Suppressor macrophage treated with lipopolysaccharide for 4 hours (primary cell): ENCODE measurements around the gene ZBTB24.

Experiments used
- DNase-seq: peaks from one replicate; pipeline ENCODE4 v3.0.0-alpha.2; 2020

The ZBTB24 gene

DNA sequence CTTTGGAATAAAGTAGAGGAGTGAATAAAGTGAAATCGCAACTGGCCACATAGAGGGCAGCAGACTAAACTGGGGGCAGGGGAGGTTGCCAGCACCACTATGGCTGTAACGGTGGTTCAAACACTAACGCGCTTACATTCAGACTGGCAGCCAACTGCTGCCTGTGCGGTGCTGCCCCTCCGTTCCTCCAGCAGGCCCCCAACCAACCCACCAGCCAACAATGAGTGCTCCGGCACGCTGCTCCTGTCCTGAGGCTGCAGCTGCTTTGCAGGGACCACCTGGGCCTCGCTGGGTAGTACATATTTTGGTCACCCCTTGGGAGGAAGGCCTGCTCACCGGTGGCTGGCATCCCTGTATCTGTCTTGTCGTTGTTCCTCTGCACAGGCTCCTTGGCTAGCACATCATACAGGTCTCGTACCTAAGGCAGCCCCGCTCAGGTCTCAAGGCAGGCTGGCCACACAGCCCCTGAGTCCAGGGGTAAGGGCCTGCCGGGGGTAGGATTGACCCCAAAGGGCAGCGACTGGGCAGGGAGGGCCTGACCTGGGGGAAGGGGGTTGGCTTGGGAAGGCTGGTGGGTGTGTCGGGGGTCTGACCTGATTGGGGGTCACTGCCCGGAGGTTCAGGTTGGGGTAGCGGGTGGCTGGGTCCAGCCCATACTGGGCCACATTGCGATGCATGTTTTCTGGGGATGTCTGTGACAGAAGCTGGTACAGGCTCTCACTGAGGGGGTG, 33.8 kb downstream of the ZBTB24 start:
- DNase-seq, result no peak

DNA sequence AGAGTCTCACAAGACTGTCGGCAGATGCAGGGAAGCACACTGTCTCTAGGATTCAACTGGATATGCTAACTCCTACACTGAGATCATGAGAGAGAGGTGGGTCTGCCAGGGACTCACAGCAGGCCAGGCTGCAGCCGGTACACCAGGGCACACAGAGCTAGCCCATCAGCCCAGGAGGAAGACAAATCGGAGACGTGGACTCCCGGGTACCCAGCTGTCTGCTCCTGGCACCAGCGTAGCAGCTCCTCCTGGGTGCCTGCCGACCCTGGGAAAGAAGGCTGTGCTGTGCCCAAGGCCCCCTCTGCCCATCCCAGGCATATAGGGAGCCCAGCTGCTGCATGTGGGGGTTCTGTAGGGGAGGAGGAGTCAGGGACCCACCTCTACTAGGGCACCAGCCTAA, 34.4 kb downstream of the ZBTB24 start:
- DNase-seq, result no peak

DNA sequence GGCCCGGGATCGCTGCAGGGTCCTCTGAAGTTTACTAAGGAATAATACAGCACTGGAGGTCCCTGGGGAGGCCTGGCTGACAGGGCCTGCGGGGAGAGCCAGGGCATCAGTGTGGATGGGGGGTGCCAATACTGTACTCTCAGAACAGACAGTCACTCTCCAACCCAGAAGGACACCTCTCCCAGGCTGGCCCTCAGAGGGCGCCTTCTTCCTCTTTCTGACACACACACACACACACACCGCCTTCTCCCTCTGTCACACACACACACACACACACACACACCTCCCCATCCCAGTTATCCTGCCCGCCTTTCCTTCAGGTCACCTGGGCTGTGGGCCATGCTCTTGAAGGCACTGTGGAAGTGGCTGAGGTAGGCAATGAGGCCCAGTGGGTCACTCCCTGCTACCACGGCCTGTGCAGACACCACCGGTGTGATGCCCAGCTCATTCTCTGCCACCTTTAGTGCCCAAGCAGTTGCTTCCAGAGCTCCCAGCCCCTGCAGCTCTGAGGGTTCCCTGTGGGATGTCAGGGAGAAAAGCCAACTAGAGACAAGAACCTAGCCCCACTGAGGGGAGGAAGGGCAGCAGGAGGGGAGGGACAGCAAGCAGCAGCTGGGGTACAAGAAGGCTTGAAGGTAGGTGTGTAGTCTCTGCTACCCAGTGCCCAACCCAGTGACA, 35.0 kb downstream of the ZBTB24 start:
- DNase-seq, result no peak

DNA sequence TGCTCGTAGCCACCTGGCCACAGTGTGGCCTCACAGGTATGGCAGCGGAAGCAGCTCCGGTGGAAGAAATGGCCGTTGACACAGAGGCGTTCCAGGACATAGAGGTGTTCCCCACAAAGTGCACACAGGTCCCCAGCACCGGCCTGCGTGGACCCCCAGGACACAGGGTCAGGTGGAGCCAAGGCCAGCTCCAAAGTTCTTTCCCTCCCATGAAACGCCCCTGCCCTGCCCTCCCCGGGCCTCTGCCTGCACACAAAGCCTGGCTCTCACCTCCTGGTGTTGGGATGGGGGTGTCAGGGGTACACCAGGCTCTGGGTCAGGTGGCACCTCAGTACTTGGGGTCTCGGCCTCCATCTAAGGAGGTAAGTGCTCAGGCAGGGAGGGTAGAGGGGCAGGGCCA, 35.9 kb downstream of the ZBTB24 start:
- DNase-seq, result no peak

DNA sequence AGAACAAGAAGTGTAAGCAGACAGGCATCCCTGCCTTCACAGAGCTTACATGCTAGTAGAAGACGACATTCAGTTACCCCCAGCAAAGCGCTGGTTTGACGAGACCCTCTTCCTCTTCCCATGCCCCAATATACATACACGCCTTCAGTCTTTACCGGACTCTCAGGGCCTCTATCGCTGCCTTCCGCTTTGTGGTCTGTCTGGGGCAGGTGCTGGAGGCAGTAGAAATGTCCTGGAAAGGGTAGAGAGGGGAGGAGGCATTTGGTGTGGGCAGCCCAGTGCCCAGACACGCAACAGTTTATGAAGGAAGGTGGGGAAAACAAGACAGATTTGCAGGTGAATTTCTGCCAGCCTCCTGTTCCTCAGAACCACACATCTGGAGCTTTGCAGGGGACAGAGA, 36.5 kb downstream of the ZBTB24 start:
- no peak for DNase-seq

DNA sequence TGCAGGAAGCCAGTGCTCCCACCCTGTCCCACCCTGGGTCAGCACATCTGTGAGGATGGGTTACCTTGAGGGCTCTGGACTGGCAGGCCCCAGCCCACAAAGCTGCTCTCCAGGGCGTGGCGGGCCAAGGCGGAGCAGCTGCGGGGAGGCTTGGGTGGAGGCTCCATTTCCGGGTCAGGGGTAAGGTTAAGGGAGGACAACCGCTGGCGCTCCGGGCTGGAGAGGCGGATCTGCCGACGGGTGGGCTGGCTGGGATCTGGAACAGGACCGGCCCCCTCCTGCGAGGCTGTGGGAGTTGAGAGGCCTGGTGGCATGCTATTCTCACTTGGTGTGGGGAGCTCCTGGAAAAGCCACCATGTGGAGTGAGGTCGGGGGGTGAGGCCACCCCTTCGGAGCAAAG, 36.9 kb downstream of the ZBTB24 start:
- DNase-seq, result no peak

DNA sequence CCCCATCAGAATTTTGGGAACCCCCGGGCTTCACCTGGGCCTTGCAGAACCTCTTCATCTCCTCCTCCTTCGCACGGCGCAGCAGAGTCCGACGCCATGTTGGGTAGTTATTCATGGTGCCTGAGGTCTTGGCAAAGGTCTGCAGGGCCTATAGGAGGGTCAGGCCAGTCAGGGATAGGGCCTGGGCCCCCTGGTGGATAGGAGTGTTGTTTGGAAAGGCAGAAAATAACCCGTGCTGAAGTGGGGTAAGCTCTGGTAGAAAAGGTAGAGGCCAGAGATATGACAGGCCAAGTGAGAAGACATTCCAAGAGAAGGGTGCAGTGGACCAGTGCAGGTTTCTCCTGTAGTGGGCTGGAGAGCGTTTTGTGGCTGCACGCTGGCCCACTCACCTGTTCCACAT, 37.6 kb downstream of the ZBTB24 start:
- no peak for DNase-seq

DNA sequence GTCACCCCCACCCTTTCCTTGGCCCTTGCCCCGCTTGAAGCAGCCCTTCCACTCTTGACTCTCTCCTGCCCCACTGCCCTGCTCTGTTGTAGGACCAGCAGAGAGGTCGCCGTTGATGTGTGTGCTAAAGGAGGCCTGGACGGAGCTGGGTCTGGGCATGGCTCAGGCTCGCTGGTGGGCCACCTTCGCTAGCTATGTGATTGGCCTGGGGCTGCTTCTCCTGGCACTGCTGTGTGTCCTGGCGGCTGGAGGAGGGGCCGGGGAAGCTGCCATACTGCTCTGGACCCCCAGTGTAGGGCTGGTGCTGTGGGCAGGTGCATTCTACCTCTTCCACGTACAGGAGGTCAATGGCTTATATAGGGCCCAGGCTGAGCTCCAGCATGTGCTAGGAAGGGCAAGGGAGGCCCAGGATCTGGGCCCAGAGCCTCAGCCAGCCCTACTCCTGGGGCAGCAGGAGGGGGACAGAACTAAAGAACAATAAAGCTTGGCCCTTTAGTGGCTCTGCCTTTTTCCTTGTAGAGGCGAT, 39.5 kb downstream of the ZBTB24 start:
- no peak for DNase-seq

DNA sequence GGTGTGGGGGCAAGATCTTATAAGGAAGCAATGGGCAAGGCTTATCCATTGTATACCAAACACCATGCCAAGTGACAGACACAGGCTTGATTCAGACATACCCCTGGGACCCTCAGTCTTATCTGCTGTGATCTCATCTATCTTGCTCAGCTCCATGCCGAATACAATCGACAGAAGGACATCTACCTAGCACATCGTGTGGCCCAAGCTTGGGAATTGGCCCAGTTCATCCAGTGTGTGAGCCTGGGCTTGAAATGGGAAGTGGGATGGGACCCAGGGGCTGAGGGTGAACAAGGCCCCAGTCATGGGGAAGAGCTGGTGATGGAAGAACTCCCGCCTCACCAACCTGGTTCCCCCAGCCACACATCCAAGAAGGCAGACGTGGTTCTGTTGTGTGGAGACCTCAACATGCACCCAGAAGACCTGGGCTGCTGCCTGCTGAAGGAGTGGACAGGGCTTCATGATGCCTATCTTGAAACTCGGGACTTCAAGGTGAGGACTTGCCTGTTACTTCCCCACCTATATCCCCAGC, 40.6 kb downstream of the ZBTB24 start:
- no peak for DNase-seq

DNA sequence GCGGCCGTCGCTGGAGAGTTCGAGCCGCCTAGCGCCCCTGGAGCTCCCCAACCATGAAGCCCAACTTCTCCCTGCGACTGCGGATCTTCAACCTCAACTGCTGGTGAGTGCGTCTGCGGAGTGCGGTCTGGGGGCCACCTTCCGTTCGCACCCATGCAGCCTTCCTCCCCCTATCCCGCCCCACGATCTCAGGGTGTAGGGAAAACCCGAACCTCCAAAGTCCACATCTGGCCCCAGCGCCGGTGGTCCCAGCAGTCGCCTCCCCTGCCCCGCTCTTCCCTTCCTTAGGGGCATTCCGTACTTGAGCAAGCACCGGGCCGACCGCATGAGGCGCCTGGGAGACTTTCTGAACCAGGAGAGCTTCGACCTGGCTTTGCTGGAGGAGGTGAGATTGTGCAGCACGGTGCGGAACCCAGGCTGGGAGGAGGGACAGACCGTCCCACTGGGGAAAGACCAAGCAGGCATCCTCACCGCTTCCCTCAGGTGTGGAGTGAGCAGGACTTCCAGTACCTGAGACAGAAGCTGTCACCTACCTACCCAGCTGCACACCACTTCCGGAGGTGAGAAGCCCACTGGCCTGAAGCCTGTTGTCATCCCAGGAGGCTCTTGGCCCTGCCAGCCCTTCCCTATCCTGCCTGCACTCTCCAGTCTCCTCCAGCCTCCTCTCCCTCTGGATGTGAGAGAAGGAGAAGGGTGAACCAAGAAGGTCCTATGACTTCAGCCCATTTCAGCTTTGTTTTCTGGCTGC, 41.8 kb downstream of the ZBTB24 start:
- peak; percentile 51 for DNase-seq

DNA sequence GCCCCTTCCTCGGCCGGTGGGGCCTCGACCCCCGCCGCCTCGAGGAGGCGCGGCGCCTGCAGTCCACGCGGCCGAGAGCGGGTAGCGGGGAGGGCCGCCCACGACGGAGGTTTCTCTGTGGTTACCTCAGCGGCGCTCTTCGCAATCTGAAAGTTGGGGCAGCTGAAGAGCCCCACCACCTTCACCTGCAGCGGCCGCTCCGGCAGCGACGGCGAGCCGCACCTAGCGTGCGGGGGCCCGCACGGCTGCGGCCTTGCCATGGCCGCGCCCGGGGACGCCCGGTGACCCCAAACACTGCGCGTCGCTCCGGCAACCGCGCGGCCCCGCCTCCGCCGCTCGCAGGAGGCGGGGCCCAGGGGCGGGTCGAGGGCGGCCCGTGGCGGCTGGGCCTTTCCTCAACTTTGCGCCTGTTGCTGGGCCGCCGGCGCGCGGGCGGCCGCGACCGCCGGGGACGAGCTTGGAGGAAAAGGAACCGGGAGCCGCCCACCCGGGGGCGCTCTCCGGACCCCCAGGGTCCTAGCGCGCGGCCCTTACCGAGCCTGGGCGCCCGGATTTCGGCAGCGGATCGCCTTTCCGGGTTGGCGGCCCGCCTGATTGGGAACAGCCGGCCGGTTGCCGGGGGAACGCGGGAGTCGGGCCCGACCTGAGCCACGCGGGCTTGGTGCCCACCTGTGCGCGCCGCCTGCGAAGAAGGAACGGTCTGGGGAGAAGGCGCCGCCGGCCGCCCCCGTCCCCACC, 42.5 kb downstream of the ZBTB24 start, which contains the start of the genes PPIL6 and SMPD2:
Gene PPIL6 (minus strand): TSS at position 298 of the 738 bp plus-strand sequence. CDS start 38 bp downstream, at position 260.
Gene SMPD2 (plus strand): TSS at position 394 of the 738 bp plus-strand sequence. CDS start 398 bp downstream, outside the sequence.
- DNase-seq, result peak; percentile 93

DNA sequence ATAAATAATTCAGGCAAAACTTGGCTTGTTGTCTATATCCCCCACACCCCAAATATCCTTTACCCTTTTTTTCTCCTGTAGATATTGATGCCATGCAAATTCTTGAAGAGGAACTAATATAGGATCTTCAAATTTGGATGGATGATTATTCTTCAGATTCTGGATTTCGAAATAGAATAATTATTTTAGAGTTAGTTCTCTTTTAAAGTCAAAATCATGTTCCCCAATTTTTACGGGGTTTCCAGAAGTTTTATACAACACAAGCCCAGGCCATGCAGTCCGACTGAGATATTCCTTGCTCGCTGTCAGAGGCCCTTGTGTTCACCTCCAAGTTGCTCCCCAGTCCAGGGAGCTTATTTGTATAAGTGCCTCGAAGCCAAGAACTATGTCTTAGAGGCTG, 47.0 kb downstream of the ZBTB24 start:
- no peak for DNase-seq

DNA sequence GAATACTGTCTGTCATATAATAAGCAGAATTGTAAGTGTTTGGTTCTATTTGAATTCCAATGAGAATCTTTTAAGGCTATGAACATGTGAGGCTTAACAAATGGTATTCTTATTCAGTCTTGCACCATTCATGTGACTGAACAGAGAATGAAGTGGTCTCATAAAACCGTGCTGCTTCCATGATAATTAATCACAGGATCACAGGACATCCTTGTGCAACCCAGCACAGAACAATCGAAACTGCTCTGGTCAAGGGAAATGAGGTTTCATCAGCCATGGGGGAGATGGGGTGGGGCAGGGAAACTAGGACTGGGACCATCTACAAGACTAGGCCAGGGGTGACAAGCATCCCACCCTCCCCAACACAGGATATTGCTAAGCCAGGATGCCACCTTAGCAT, 48.6 kb downstream of the ZBTB24 start:
- peak; percentile 84 for DNase-seq

DNA sequence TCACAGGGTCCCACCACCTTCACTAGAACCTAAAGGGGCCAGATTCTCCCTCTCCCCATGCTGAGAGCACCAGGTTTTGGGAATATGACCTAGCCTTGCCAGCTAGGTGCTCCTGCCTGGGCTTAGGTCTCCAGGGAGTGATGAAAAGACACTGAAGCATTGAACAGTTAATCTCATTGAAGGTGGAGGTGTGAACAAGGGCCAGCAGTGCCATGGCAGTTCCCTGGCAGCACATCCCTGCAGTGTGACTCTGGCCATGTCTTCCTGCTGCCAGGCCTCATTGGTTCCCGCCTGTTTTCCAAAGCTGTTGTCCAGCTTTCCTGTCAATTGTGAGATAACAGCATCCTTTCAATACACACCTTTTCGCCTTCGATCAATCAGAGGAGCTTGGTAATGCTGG, 53.5 kb downstream of the ZBTB24 start:
- DNase-seq, result no peak

DNA sequence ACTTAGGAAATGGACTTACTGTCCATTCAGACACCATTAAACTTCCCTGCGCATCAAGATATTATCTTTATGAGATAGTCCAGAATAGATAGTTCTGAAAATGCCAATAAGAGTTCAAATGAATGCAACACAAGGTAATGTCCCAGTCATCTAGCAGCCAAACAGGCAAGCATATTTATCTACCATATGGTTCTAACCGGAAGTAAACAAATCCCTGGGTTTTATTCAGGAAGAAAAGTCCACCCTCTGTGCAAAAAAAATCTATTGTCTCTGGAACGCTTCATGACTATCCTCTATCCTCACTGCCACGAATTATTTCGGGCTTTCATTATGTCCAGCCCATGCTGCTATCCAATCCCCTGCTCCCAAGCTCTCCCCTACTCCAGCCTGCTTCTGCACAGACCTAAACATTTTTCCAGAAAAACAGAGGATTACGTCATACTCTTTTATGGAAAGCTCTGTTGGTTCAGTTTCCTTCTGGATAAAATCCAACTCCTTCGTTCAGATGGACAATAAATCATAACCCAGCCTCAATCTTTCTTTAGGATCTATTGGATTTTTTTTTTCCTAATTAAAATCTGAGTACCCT, 54.0 kb downstream of the ZBTB24 start:
- DNase-seq, result no peak

DNA sequence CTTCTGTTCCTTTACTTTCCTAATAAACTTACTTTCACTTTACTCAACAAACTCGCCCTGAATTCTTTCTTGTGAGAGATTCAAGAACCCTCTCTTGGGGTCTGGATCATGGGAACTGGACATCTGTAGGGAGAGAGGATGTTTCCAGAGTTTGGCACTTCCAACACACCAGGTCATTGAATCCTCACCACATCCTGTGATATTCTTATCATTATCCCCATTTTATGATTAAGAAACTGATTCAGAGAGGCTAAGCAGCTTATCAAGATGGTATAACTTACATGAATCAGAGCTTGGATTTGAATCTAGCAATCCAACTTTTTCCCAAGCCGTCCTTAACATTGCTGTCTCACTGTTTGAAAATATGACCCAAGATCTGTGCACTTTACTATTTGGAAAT, 58.1 kb downstream of the ZBTB24 start:
- no peak for DNase-seq

DNA sequence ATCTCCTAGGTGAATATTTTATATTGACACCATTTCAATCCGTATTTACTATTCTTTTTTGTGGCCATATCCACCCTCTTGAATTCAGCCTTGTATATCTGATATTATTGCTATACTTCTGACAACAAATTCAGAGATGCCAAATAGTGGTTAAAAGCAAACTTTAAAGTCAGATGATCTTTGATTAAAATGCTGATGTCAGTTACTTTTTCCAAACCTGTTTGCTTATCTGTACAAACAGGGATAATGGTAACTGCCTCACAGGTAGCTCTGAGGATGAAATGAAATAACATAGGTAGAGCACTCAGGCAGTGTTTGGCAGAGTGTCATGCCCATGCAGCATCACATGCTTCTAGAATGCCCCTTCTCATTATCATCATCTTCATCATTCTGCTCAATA, 61.8 kb downstream of the ZBTB24 start:
- DNase-seq, result no peak

DNA sequence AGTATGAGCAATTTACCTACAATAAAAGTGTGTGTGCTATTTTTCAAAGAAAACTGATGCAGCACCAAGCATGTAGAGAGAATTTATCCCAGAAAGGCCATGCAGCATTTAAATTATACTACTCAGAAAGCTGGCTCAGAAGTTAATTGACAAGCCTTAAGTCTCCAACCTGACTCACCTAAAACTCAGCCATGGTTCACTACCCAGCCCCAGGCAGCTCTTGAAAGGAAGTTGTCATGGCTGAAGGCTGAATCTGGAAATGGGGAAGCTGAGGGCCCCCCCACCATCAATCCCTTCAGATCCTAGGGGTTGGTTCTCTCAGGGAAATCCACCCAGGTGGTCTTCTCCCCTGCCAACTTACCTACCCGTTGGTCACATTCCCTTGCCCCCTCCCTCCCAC, 62.3 kb downstream of the ZBTB24 start:
- no peak for DNase-seq

DNA sequence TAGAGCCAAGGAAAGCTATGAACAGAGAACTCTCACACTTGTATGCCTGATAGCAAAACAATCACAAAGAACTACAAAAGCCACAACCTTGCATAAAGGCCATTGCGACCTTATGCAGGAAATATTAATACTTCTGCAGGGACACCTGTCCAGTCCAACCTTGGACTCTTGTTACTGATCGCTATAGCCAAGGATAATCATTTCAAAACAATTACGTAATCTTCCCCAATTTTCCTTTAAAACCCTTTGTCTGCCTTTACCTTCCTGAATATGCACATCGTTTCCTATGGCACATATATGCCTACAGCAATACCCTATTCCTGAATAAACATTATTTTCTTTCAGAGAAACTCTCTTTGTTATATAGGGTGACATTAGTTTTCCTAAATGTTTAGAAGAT, 65.4 kb downstream of the ZBTB24 start:
- no peak for DNase-seq
